H1 (cell line): ENCODE results near the gene SUCNR1. TPM values are rescaled to one million over a fixed set of nuclear protein-coding genes. Genes with fewer than 3 reads are reported as not detected.

ENCODE experiments used
- CTCF ChIA-PET: fragments of 300-600 bp; sonication (Branson Sonifier 250); formaldehyde crosslinking; loops from one replicate; lab custom pipeline; 2021; ENCODE audit not compliant: partially characterized antibody; lab: Charles Lee
- POLR2A ChIA-PET: fragments of 300-600 bp; sonication (Branson Sonifier 250); formaldehyde crosslinking; loops from one replicate; lab custom pipeline; 2021; ENCODE audit warnings: inconsistent platforms; ENCODE audit not compliant: partially characterized antibody; lab: Charles Lee
- DNase-seq, 2 experiments: peaks; one replicate each; pipeline versions ENCODE4 v3.0.0 to v3.0.0-alpha.2; 2010 to 2022; ENCODE audit warnings: low spot score in 2 of 2, low read depth in 1 of 2, mixed read lengths in 1 of 2
- FAIRE-seq: peaks from 2 replicates; lab custom pipeline; 2011; peaks lifted over from hg19 to GRCh38; lab: Jason Lieb, UNC
- H2AFZ ChIP-seq: 2 replicates; pipeline ENCODE4 v1.8.1; 2012; ENCODE audit warnings: low read length, inconsistent platforms
- H2AK5ac ChIP-seq: 2 replicates; pipeline ENCODE4 v1.6.1; 2013; ENCODE audit warnings: low read depth, low read length
- H2BK120ac ChIP-seq: replicated peaks from 2 replicates; pipeline ENCODE3; 2013; ENCODE audit warnings: low read depth, low read length, inconsistent platforms
- H2BK12ac ChIP-seq: 2 replicates; pipeline ENCODE4 v1.6.1; 2013; ENCODE audit warnings: low read depth, low read length
- H2BK15ac ChIP-seq: 2 replicates; pipeline ENCODE4 v1.6.1; 2013; ENCODE audit warnings: low read length
- H2BK20ac ChIP-seq: 2 replicates; pipeline ENCODE4 v1.6.1; 2013; ENCODE audit warnings: low read length
- H2BK5ac ChIP-seq: 2 replicates; pipeline ENCODE4 v1.6.1; 2013; ENCODE audit warnings: low read depth, low read length
- H3K14ac ChIP-seq: 2 replicates; pipeline ENCODE4 v1.6.1; 2013; ENCODE audit warnings: inconsistent platforms; ENCODE audit not compliant: insufficient read length
- H3K18ac ChIP-seq: 2 replicates; pipeline ENCODE4 v1.6.1; 2013; ENCODE audit warnings: low read length; ENCODE audit errors: extremely low read depth
- H3K23ac ChIP-seq: 2 replicates; pipeline ENCODE4 v1.6.1; 2013; ENCODE audit warnings: inconsistent platforms; ENCODE audit not compliant: insufficient read length
- H3K23me2 ChIP-seq: 2 replicates; pipeline ENCODE4 v1.6.1; 2013; ENCODE audit warnings: low read depth, low read length
- H3K27ac ChIP-seq: 2 replicates; pipeline ENCODE4 v1.6.1; 2011; ENCODE audit warnings: low read depth, low read length, inconsistent platforms
- H3K27me3 ChIP-seq, 4 experiments: replicated peaks in 1 of 4; 1 replicate in 1 of 4; 2 replicates in 3 of 4; pipeline versions ENCODE4 v1.6.1 to v1.8.1; 2011 to 2013; ENCODE audit warnings: low read length in 3 of 4, mild to moderate bottlenecking in 3 of 4, inconsistent platforms in 2 of 4, mixed read lengths in 2 of 4, moderate library complexity in 1 of 4; ENCODE audit not compliant: control insufficient read depth in 3 of 4, insufficient read depth in 3 of 4; ENCODE audit errors: extremely low read depth in 1 of 4
- H3K36me3 ChIP-seq, 4 experiments: 2 replicates each; pipeline versions ENCODE4 v1.6.1 to v1.8.1; 2011 to 2013; ENCODE audit warnings: mild to moderate bottlenecking in 4 of 4, low read length in 3 of 4, moderate library complexity in 2 of 4, control low read depth in 1 of 4, inconsistent platforms in 1 of 4; ENCODE audit not compliant: insufficient read depth in 4 of 4, control insufficient read depth in 2 of 4
- H3K4ac ChIP-seq: replicated peaks from 2 replicates; pipeline ENCODE3; 2013; ENCODE audit warnings: low read length, low read depth, mixed read lengths, inconsistent platforms; ENCODE audit not compliant: insufficient read length
- H3K4me1 ChIP-seq, 4 experiments: replicated peaks in 1 of 4; 1 replicate in 1 of 4; 2 replicates in 3 of 4; pipeline versions ENCODE4 v1.6.1 to v1.8.1; 2011 to 2013; ENCODE audit warnings: low read length in 3 of 4, inconsistent platforms in 2 of 4, mixed read lengths in 1 of 4; ENCODE audit not compliant: insufficient read depth in 4 of 4, control insufficient read depth in 3 of 4
- H3K4me2 ChIP-seq, 2 experiments: 2 replicates each; pipeline versions ENCODE4 v1.6.1 to v1.8.1; 2011 to 2013; ENCODE audit warnings: low read depth in 2 of 2, low read length in 2 of 2, control low read depth in 1 of 2, inconsistent platforms in 1 of 2, mild to moderate bottlenecking in 1 of 2; ENCODE audit not compliant: insufficient read depth in 1 of 2
- H3K4me3 ChIP-seq, 4 experiments: fragments of 200-600, 300-600 bp in 1 of 4; sonication (generic), shearing (Covaris generic), sonication (Bioruptor Twin) in 1 of 4; 2 replicates each; pipeline versions ENCODE4 v1.5.1 to v1.8.1; 2011 to 2016; ENCODE audit warnings: low read length in 4 of 4, low read depth in 3 of 4, control low read depth in 2 of 4, inconsistent platforms in 2 of 4, mild to moderate bottlenecking in 2 of 4, mixed read lengths in 1 of 4, moderate library complexity in 1 of 4; ENCODE audit not compliant: insufficient read depth in 2 of 4; ENCODE audit errors: extremely low read depth in 1 of 4
- H3K56ac ChIP-seq: replicated peaks from 2 replicates; pipeline ENCODE3; 2013; ENCODE audit warnings: low read depth, mild to moderate bottlenecking, mixed read lengths, low read length, inconsistent platforms; ENCODE audit not compliant: insufficient read length
- H3K79me1 ChIP-seq: 2 replicates; pipeline ENCODE4 v1.6.1; 2013; ENCODE audit warnings: low read depth, low read length, control low read depth
- H3K79me2 ChIP-seq, 2 experiments: 2 replicates each; pipeline versions ENCODE4 v1.6.1 to v1.8.1; 2012 to 2013; ENCODE audit warnings: low read length in 2 of 2, mild to moderate bottlenecking in 2 of 2, inconsistent platforms in 1 of 2; ENCODE audit not compliant: insufficient read depth in 2 of 2, control insufficient read depth in 1 of 2
- H3K9ac ChIP-seq, 4 experiments: replicated peaks in 1 of 4; 1 replicate in 1 of 4; 2 replicates in 3 of 4; pipeline versions ENCODE4 v1.6.1 to v1.8.1; 2011 to 2013; ENCODE audit warnings: low read depth in 3 of 4, low read length in 3 of 4, control low read depth in 2 of 4, mild to moderate bottlenecking in 2 of 4, moderate library complexity in 2 of 4, inconsistent platforms in 1 of 4; ENCODE audit errors: extremely low read depth in 1 of 4
- H3K9me3 ChIP-seq, 2 experiments: 2 replicates each; pipeline versions ENCODE4 v1.6.1 to v1.8.1; 2012 to 2013; ENCODE audit warnings: mild to moderate bottlenecking in 2 of 2, moderate library complexity in 2 of 2, control low read depth in 1 of 2, inconsistent platforms in 1 of 2, low read depth in 1 of 2, low read length in 1 of 2, mixed read lengths in 1 of 2; ENCODE audit not compliant: insufficient read depth in 2 of 2
- H4K20me1 ChIP-seq, 2 experiments: replicated peaks in 1 of 2; 2 replicates each; pipeline versions ENCODE3 to v1.8.1; 2011 to 2013; ENCODE audit warnings: inconsistent platforms in 2 of 2, low read length in 2 of 2, mild to moderate bottlenecking in 1 of 2; ENCODE audit not compliant: insufficient read depth in 2 of 2, control insufficient read depth in 1 of 2
- H4K5ac ChIP-seq: 2 replicates; pipeline ENCODE4 v1.6.1; 2013; ENCODE audit warnings: low read length, low read depth, mixed read lengths, inconsistent platforms; ENCODE audit not compliant: insufficient read length
- H4K8ac ChIP-seq: 2 replicates; pipeline ENCODE4 v1.8.0; 2013; ENCODE audit warnings: mild to moderate bottlenecking, moderate library complexity, low read length, inconsistent platforms; ENCODE audit not compliant: insufficient read depth; ENCODE audit errors: extremely low read depth
- H4K91ac ChIP-seq: replicated peaks from 2 replicates; pipeline ENCODE3; 2013; ENCODE audit warnings: low read length, mixed read lengths, inconsistent platforms; ENCODE audit not compliant: insufficient read length
- ASH2L ChIP-seq: fragments of 200-600, 300-600 bp; sonication (generic); IDR thresholded peaks from one replicate; pipeline ENCODE4 v1.7.1; 2017; ENCODE audit warnings: low read length
- ATF2 ChIP-seq: IDR thresholded peaks from 2 replicates; pipeline ENCODE4 v1.6.1; 2012; ENCODE audit warnings: low read length, inconsistent platforms
- BCL11A ChIP-seq, 2 experiments: IDR thresholded peaks; one replicate each; pipeline ENCODE4 v1.6.1; 2011; ENCODE audit warnings: low read depth in 2 of 2, low read length in 2 of 2, mild to moderate bottlenecking in 2 of 2
- CBX5 ChIP-seq: fragments of 300-800, 300-1000 bp; sonication (generic); IDR thresholded peaks from 2 replicates; pipeline ENCODE4 v1.7.1; 2016; ENCODE audit warnings: antibody characterized with exemption, low read length, low read depth
- CBX8 ChIP-seq: fragments of 300-800, 300-1000 bp; sonication (generic); IDR thresholded peaks from 2 replicates; pipeline ENCODE4 v1.7.1; 2016; ENCODE audit warnings: low read depth, low read length, borderline replicate concordance
- CHD2 ChIP-seq: IDR thresholded peaks from 2 replicates; pipeline ENCODE4 v1.6.1; 2012; ENCODE audit warnings: low read length, improper control_type of control experiment
- CREB1 ChIP-seq: IDR thresholded peaks from 2 replicates; pipeline ENCODE4 v1.6.1; 2012; ENCODE audit warnings: inconsistent platforms
- EP300 ChIP-seq, 2 experiments: IDR thresholded peaks; 1 replicate in 1 of 2; 2 replicates in 1 of 2; pipeline ENCODE4 v1.6.1; 2011 to 2012; ENCODE audit warnings: low read depth in 2 of 2, low read length in 2 of 2, mild to moderate bottlenecking in 2 of 2, borderline replicate concordance in 1 of 2, inconsistent platforms in 1 of 2, moderate library complexity in 1 of 2
- NANOG ChIP-seq: IDR thresholded peaks from 2 replicates; pipeline ENCODE4 v1.6.1; 2011; ENCODE audit warnings: low read length, low read depth, mild to moderate bottlenecking, inconsistent platforms; ENCODE audit not compliant: insufficient read depth, poor library complexity, severe bottlenecking
- RFX5 ChIP-seq: IDR thresholded peaks from 2 replicates; pipeline ENCODE4 v1.6.1; 2011; ENCODE audit warnings: low read depth, low read length, improper control_type of control experiment, borderline replicate concordance
- SP4 ChIP-seq: IDR thresholded peaks from 2 replicates; pipeline ENCODE4 v1.6.1; 2012; ENCODE audit warnings: low read length, inconsistent platforms
- TAF1 ChIP-seq: IDR thresholded peaks from 2 replicates; pipeline ENCODE4 v1.6.1; 2011; ENCODE audit warnings: mild to moderate bottlenecking, low read depth, low read length
- TCF12 ChIP-seq: IDR thresholded peaks from 2 replicates; pipeline ENCODE4 v1.6.1; 2011; ENCODE audit warnings: low read depth, mild to moderate bottlenecking, low read length
- YY1 ChIP-seq: IDR thresholded peaks from 2 replicates; pipeline ENCODE4 v1.6.1; 2011; ENCODE audit warnings: low read depth, mild to moderate bottlenecking, low read length
- WGBS, 2 experiments: shearing (Covaris generic) in 1 of 2; methylation state at CpG; one replicate each; pipeline versions ENCODE4 v1.1.6 to v1.1.7; 2013 to 2015; ENCODE audit warnings: low lambda C conversion rate in 2 of 2, mixed read lengths in 2 of 2, inconsistent platforms in 1 of 2, low coverage in 1 of 2, missing lambda C conversion rate in 1 of 2; ENCODE audit not compliant: insufficient replicate concordance in 2 of 2, insufficient coverage in 1 of 2, insufficient read length in 1 of 2; ENCODE audit errors: extremely low coverage in 1 of 2, missing lambda C conversion rate in 1 of 2; 5-methylcytosine and 5-hydroxymethylcytosine counted together
- polyA plus RNA-seq, 7 experiments: library from polyadenylated mRNA; depleted of rRNA in 3 of 7; stranded (reverse) in 5 of 7; unstranded in 2 of 7; fragments of >200 nt in 5 of 7; fragments of 200-250 nt in 2 of 7; gene quantifications; 1 replicate in 5 of 7; 2 replicates in 1 of 7; 4 replicates in 1 of 7; pipeline versions ENCODE4 v1.2.1 to v1.2.3, GENCODE V29; 2011 to 2013; ENCODE audit warnings: missing spikeins in 2 of 7, mixed read lengths in 2 of 7
- total RNA-seq: library from RNA; stranded (reverse); fragmentation: NEBNext Ultra II Directional; extraction: Animal tissue kit (Norgen Biotek cat#: 25700); gene quantifications from 2 replicates; pipeline ENCODE4 v1.2.1, GENCODE V29; 2021

The SUCNR1 gene
- total and polyA plus RNA-seq, 2 of the 8 experiments (the other 6 are each of a cell fraction or from before 2014, with no cell fraction given) = not detected

GRCh38 chr3:151905647-151906046, 32.2 kb downstream of the SUCNR1 start:
- Histone ChIP-seq H3K79me1 (no peaks in the 10 kb centered on the region), H3K9ac (no peak overlapping the region), H4K20me1 (no peaks in the 10 kb centered on the region), H4K91ac (no peak overlapping the region), H3K56ac (no peak overlapping the region), H4K8ac (no peak overlapping the region), H2BK5ac (no peak overlapping the region), H2AFZ (no peak overlapping the region), H3K23ac (no peak overlapping the region), H3K18ac (no peak overlapping the region), H3K36me3 (no peaks in the 10 kb centered on the region), H3K9me3 (no peaks in the 10 kb centered on the region), H3K14ac (no peak overlapping the region), H2BK15ac (no peak overlapping the region), H3K4me1 (no peaks in the 10 kb centered on the region; a peak in 1 of 7 replicates), H3K23me2 (no peaks in the 10 kb centered on the region), H3K79me2 (no peaks in the 10 kb centered on the region), H2BK120ac (no peak overlapping the region), H2BK12ac (no peak overlapping the region), H3K4ac (no peak overlapping the region), H3K27me3 (no peaks in the 10 kb centered on the region), H2BK20ac (no peak overlapping the region), H3K4me3 (no peak overlapping the region), H2AK5ac (no peak overlapping the region), H3K27ac (no peak overlapping the region), H4K5ac (no peak overlapping the region), H3K4me2 (no peak overlapping the region)
- ChIA-PET POLR2A (no interaction called here), CTCF (no interaction called here)
- DNase-seq (no peak), FAIRE-seq (no peak)
- WGBS, 2 experiments = 89% methylated on average over 2 of the region's 2 CpGs; no CpG with 5 or more reads in 1 of the 2 experiments
- TF ChIP-seq YY1 (no peak), BCL11A (IDR thresholded peaks at IDR 0.05; ENCODE audit: low read depth in 2 of 2, low read length in 2 of 2) (no peak), TCF12 (no peak), ASH2L (no peak), SP4 (no peak), TAF1 (no peak), ATF2 (no peak), NANOG (no peak), CREB1 (no peak), RFX5 (no peak), CHD2 (no peak), CBX5 (no peak), CBX8 (no peak), EP300 (IDR thresholded peaks at IDR 0.05; ENCODE audit: borderline replicate concordance in 1 of 2, low read depth in 2 of 2, low read length in 2 of 2) (no peak)
